G401.6 (cell line): ENCODE data around the gene TJP2.
"Not testable (repeated sequence)": the region's sequence is repeated elsewhere in the genome, so short reads cannot be mapped to it uniquely, and the experiment has no call there.

Experiments used
- FAIRE-seq: peaks from 2 replicates; lab custom pipeline; 2012; peaks lifted over from hg19 to GRCh38; lab: Jason Lieb, UNC

The TJP2 gene

GRCh38 chr9:69164573-69164972 lies 9.5 kb upstream of the TJP2 start:
- not testable (repeated sequence) for FAIRE-seq

GRCh38 chr9:69165581-69165980 lies 8.5 kb upstream of the TJP2 start:
- FAIRE-seq: no peak

GRCh38 chr9:69168709-69169217 lies 5.3 kb upstream of the TJP2 start:
- no peak for FAIRE-seq

GRCh38 chr9:69170231-69170630 lies 3.8 kb upstream of the TJP2 start:
- no peak for FAIRE-seq

- no peak for FAIRE-seq
These were observed 3.0 kb upstream of the TJP2 start for GRCh38 chr9:69171049-69171448.

- no peak for FAIRE-seq
These were observed 2.6 kb upstream of the TJP2 start for GRCh38 chr9:69171517-69171916.

- FAIRE-seq: no peak
These were observed 1.2 kb upstream of the TJP2 start for GRCh38 chr9:69172895-69173294.

- no peak for FAIRE-seq
These were observed 583 bp upstream of the TJP2 start for GRCh38 chr9:69173497-69173890.

GRCh38 chr9:69174616-69175463 lies 763 bp downstream of the TJP2 start:
- no peak for FAIRE-seq

- no peak for FAIRE-seq
These were observed 1.4 kb downstream of the TJP2 start for GRCh38 chr9:69175486-69175885.

- FAIRE-seq: no peak
These were observed 2.5 kb downstream of the TJP2 start for GRCh38 chr9:69176471-69177171.

- no peak for FAIRE-seq
These were observed 4.5 kb downstream of the TJP2 start for GRCh38 chr9:69178583-69179011.

GRCh38 chr9:69179037-69179436 lies 5.0 kb downstream of the TJP2 start:
- no peak for FAIRE-seq

- no peak for FAIRE-seq
These were observed 6.1 kb downstream of the TJP2 start for GRCh38 chr9:69180200-69180599.

- FAIRE-seq: no peak
These were observed 6.6 kb downstream of the TJP2 start for GRCh38 chr9:69180670-69181069.

- FAIRE-seq: no peak
These were observed 7.9 kb downstream of the TJP2 start for GRCh38 chr9:69181908-69182353.

GRCh38 chr9:69184266-69184665 lies 10.2 kb downstream of the TJP2 start:
- FAIRE-seq: no peak

- FAIRE-seq: no peak
These were observed 12.9 kb downstream of the TJP2 start for GRCh38 chr9:69186841-69187611.

GRCh38 chr9:69188975-69189374 lies 14.9 kb downstream of the TJP2 start:
- FAIRE-seq: no peak

- no peak for FAIRE-seq
These were observed 16.2 kb downstream of the TJP2 start for GRCh38 chr9:69190086-69190862.

- FAIRE-seq: no peak
These were observed 16.7 kb downstream of the TJP2 start for GRCh38 chr9:69190863-69191181.

- FAIRE-seq: no peak
These were observed 17.2 kb downstream of the TJP2 start for GRCh38 chr9:69191231-69191630.
